Measurements from ENCODE around the gene CAV2. TPM values are rescaled to one million over a fixed set of nuclear protein-coding genes. Genes with fewer than 3 reads are reported as not detected.

The CAV2 gene
- total RNA-seq, 1 experiment from 2014 or later, result 286 TPM

DNA sequence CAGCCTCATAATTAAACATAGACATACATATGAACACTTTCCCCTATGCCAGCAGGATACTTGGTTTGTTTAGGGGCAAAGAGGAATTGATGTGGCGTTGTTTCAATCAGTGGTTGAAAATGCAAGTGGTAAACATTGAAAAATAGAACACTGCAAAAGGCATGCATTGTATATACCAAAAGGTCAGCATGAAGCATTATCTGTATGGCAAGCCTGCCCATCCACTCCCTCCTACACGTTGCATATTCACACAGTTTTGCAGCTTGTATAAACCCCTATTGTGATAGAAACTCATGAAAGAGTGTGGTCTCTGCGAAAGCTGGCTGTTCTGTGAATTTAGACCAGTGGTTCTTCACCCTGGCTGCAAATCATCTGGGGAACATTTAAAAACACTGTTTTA lies 42.4 kb downstream of the CAV2 start:
- TF ChIP-seq EZH2 (IDR thresholded peaks at IDR 0.05; ENCODE audit: borderline replicate concordance, low read depth, low read length, poor library complexity, severe bottlenecking), result no peak
- no peak for TF ChIP-seq CTCF (conservative IDR thresholded peaks at IDR 0.05; ENCODE audit: low read depth, low read length)
- Histone ChIP-seq H3K4me1 (ENCODE audit: insufficient read depth, low read length, poor library complexity, severe bottlenecking) (peaks cover 93% of the 10 kb centered on the region), H3K36me3 (ENCODE audit: insufficient read depth, low read length, poor library complexity, severe bottlenecking) (peaks cover 98% of the 10 kb centered on the region), H3K27me3 (replicated peaks; ENCODE audit: insufficient read depth, low read depth, low read length, poor library complexity) (no peaks in the 10 kb centered on the region), H3K4me3 (ENCODE audit: low read depth, low read length, poor library complexity, severe bottlenecking) (no peak overlapping the region), H3K9me3 (ENCODE audit: low read depth, low read length, poor library complexity, severe bottlenecking) (no peaks in the 10 kb centered on the region), H3K27ac (ENCODE audit: low read depth, low read length, poor library complexity, severe bottlenecking) (peak overlapping the region; percentile 53)
- no peak for DNase-seq (ENCODE audit: low spot score)
- ChIA-PET POLR2A (ENCODE audit: low non-redundant PET) (no interaction called here), CTCF (no interaction called here)
- intact Hi-C loops (cut with micrococcal nuclease; ENCODE audit: unreplicated experiment), result no loop called here
- BruUV-seq (replicated peaks), result no TSS peak

GRCh38 chr7:116542618-116543017 lies 43.1 kb downstream of the CAV2 start:
- Histone ChIP-seq H3K4me3 (ENCODE audit: low read depth, low read length, poor library complexity, severe bottlenecking) (no peak overlapping the region), H3K36me3 (ENCODE audit: insufficient read depth, low read length, poor library complexity, severe bottlenecking) (peaks cover 98% of the 10 kb centered on the region), H3K9me3 (ENCODE audit: low read depth, low read length, poor library complexity, severe bottlenecking) (no peaks in the 10 kb centered on the region), H3K27me3 (replicated peaks; ENCODE audit: insufficient read depth, low read depth, low read length, poor library complexity) (no peaks in the 10 kb centered on the region), H3K4me1 (ENCODE audit: insufficient read depth, low read length, poor library complexity, severe bottlenecking) (peaks cover 93% of the 10 kb centered on the region), H3K27ac (ENCODE audit: low read depth, low read length, poor library complexity, severe bottlenecking) (peak overlapping the region; percentile 53)
- intact Hi-C loops (cut with micrococcal nuclease; ENCODE audit: unreplicated experiment), result no loop called here
- DNase-seq (ENCODE audit: low spot score), result no peak
- CTCF ChIA-PET, result no interaction called here
- BruUV-seq (replicated peaks), result no TSS peak
- POLR2A ChIA-PET (ENCODE audit: low non-redundant PET), result no interaction called here
- TF ChIP-seq CTCF (conservative IDR thresholded peaks at IDR 0.05; ENCODE audit: low read depth, low read length) (no peak), EZH2 (IDR thresholded peaks at IDR 0.05; ENCODE audit: borderline replicate concordance, low read depth, low read length, poor library complexity, severe bottlenecking) (no peak)

- no peaks in the 10 kb centered on the region for H3K27me3 ChIP-seq (replicated peaks; ENCODE audit: insufficient read depth, low read depth, low read length, poor library complexity)
- H3K27ac ChIP-seq (ENCODE audit: low read depth, low read length, poor library complexity, severe bottlenecking), result peak overlapping the region; percentile 53
- TF ChIP-seq EZH2 (IDR thresholded peaks at IDR 0.05; ENCODE audit: borderline replicate concordance, low read depth, low read length, poor library complexity, severe bottlenecking), result no peak
- TF ChIP-seq CTCF (conservative IDR thresholded peaks at IDR 0.05; ENCODE audit: low read depth, low read length), result no peak
- peaks cover 98% of the 10 kb centered on the region for H3K36me3 ChIP-seq (ENCODE audit: insufficient read depth, low read length, poor library complexity, severe bottlenecking)
- ChIA-PET POLR2A (ENCODE audit: low non-redundant PET) (no interaction called here), CTCF (no interaction called here)
- intact Hi-C loops (cut with micrococcal nuclease; ENCODE audit: unreplicated experiment), result no loop called here
- BruUV-seq (replicated peaks), result no TSS peak
- H3K4me1 ChIP-seq (ENCODE audit: insufficient read depth, low read length, poor library complexity, severe bottlenecking), result peaks cover 93% of the 10 kb centered on the region
- DNase-seq (ENCODE audit: low spot score), result no peak
- no peak overlapping the region for H3K4me3 ChIP-seq (ENCODE audit: low read depth, low read length, poor library complexity, severe bottlenecking)
- H3K9me3 ChIP-seq (ENCODE audit: low read depth, low read length, poor library complexity, severe bottlenecking), result no peaks in the 10 kb centered on the region
Observed at GRCh38 chr7:116543664-116544063, 44.1 kb downstream of the CAV2 start.
